K562 (cell line): Measurements from ENCODE around the gene SND1. TPM values are rescaled to one million over a fixed set of nuclear protein-coding genes. Genes with fewer than 3 reads are reported as not detected.
A peak's percentile ranks its signal among the peaks of the same experiment; 100 is the strongest.

Experiments used
- CEBPG ChIP-seq, 3 experiments: fragments of 200-800 bp in 1 of 3; sonication (Bioruptor generic) in 1 of 3; sonication (generic) in 1 of 3; formaldehyde crosslinking in 1 of 3; IDR thresholded peaks in 2 of 3; conservative IDR thresholded peaks in 1 of 3; 2 replicates each; pipeline versions ENCODE4 v1.6.1 to v1.8.0; 2016 to 2022; ENCODE audit warnings: missing compliant biosample characterization in 2 of 3, missing genetic modification characterization in 2 of 3, mild to moderate bottlenecking in 1 of 3, missing genetic modification reagents in 1 of 3
- COPS2 ChIP-seq: fragments of 450-650 bp; conservative IDR thresholded peaks from 2 replicates; pipeline ENCODE4 v1.6.1; 2016; ENCODE audit warnings: mild to moderate bottlenecking, moderate library complexity
- DPF2 ChIP-seq: fragments of 450-650 bp; IDR thresholded peaks from 2 replicates; pipeline ENCODE4 v1.6.1; 2016
- HBP1 ChIP-seq: fragments of 450-650 bp; formaldehyde crosslinking; IDR thresholded peaks from 2 replicates; pipeline ENCODE4 v1.4.0; 2022; ENCODE audit warnings: missing genetic modification characterization
- NCOA1 ChIP-seq: fragments of 450-650 bp; IDR thresholded peaks from 2 replicates; pipeline ENCODE4 v1.6.1; 2016; ENCODE audit warnings: low read depth
- NFXL1 ChIP-seq: fragments of 450-650 bp; formaldehyde crosslinking; IDR thresholded peaks from 2 replicates; pipeline ENCODE4 v1.4.0; 2021; ENCODE audit warnings: mild to moderate bottlenecking
- SMAD2 ChIP-seq: fragments of 150-350 bp; IDR thresholded peaks from 2 replicates; pipeline ENCODE4 v1.6.1; 2014; ENCODE audit warnings: low read depth, mild to moderate bottlenecking, low read length
- SMARCC2 ChIP-seq: fragments of 450-650 bp; IDR thresholded peaks from 2 replicates; pipeline ENCODE4 v1.6.1; 2017; ENCODE audit warnings: antibody characterized with exemption, moderate library complexity, mild to moderate bottlenecking, low read depth
- TAF9B ChIP-seq: fragments of 450-650 bp; IDR thresholded peaks from 2 replicates; pipeline ENCODE4 v1.6.1; 2018; ENCODE audit warnings: mild to moderate bottlenecking; ENCODE audit not compliant: partially characterized antibody
- TCF7L2 ChIP-seq: fragments of 150-350 bp; IDR thresholded peaks from 2 replicates; pipeline ENCODE4 v1.6.1; 2016; ENCODE audit warnings: low read depth, mild to moderate bottlenecking, low read length, moderate library complexity
- TEAD4 ChIP-seq, 2 experiments: sonication (generic) in 1 of 2; formaldehyde crosslinking in 1 of 2; IDR thresholded peaks; 2 replicates each; pipeline versions ENCODE4 v1.6.1 to v1.8.0; 2012 to 2022; ENCODE audit warnings: borderline replicate concordance in 1 of 2, inconsistent platforms in 1 of 2, low read length in 1 of 2, mild to moderate bottlenecking in 1 of 2, missing genetic modification reagents in 1 of 2
- ZNF644 ChIP-seq: fragments of 200-800 bp; sonication (Bioruptor generic); IDR thresholded peaks from 2 replicates; pipeline ENCODE4 v1.6.1; 2016; ENCODE audit warnings: low read depth, missing genetic modification characterization, missing compliant biosample characterization
- polyA plus RNA-seq, 8 experiments: library from polyadenylated mRNA; depleted of rRNA in 4 of 8; stranded (reverse) in 5 of 8; unstranded in 3 of 8; fragments of >200 nt; fragmentation: Nextera tagmentation in 2 of 8; fragmentation: Illumina TruSeq in 1 of 8; extraction: Ambion mirVana in 2 of 8; extraction: Trizol in 1 of 8; gene quantifications; 2 replicates each; pipeline versions ENCODE4 v1.2.1 to v1.2.3, GENCODE V29; 2011 to 2014; ENCODE audit warnings: inconsistent platforms in 1 of 8, missing spikeins in 1 of 8
- total RNA-seq, 7 experiments: library from RNA; depleted of rRNA in 6 of 7; stranded (reverse); fragments of >200 nt in 6 of 7; fragmentation: Illumina TruSeq in 2 of 7; extraction: Trizol in 2 of 7; gene quantifications; 2 replicates each; pipeline versions ENCODE4 v1.2.1 to v1.2.3, GENCODE V29; 2011 to 2021; ENCODE audit warnings: low replicate concordance in 1 of 7
- TF ChIP-seq, protein P1 (sequence below): fragments of 450-650 bp; IDR thresholded peaks from 2 replicates; pipeline ENCODE4 v1.6.1; 2018; ENCODE audit not compliant: partially characterized antibody
- TF ChIP-seq, protein P2 (sequence below): sonication (generic); formaldehyde crosslinking; IDR thresholded peaks from 2 replicates; pipeline ENCODE4 v1.8.1; 2023; ENCODE audit warnings: mild to moderate bottlenecking, missing genetic modification reagents, moderate library complexity
- TF ChIP-seq, protein P3 (sequence below): sonication (generic); formaldehyde crosslinking; IDR thresholded peaks from 2 replicates; pipeline ENCODE4 v1.8.1; 2022; ENCODE audit warnings: missing genetic modification reagents
- TF ChIP-seq, protein P4 (sequence below): sonication (generic); formaldehyde crosslinking; IDR thresholded peaks from 2 replicates; pipeline ENCODE4 v1.8.0; 2022; ENCODE audit warnings: missing genetic modification reagents, mild to moderate bottlenecking, moderate library complexity, borderline replicate concordance

The SND1 gene
- total and polyA plus RNA-seq, 9 of the 15 experiments (the other 6 are each of a cell fraction or from before 2014, with no cell fraction given) = 46.5 to 307 (median 191) TPM

DNA sequence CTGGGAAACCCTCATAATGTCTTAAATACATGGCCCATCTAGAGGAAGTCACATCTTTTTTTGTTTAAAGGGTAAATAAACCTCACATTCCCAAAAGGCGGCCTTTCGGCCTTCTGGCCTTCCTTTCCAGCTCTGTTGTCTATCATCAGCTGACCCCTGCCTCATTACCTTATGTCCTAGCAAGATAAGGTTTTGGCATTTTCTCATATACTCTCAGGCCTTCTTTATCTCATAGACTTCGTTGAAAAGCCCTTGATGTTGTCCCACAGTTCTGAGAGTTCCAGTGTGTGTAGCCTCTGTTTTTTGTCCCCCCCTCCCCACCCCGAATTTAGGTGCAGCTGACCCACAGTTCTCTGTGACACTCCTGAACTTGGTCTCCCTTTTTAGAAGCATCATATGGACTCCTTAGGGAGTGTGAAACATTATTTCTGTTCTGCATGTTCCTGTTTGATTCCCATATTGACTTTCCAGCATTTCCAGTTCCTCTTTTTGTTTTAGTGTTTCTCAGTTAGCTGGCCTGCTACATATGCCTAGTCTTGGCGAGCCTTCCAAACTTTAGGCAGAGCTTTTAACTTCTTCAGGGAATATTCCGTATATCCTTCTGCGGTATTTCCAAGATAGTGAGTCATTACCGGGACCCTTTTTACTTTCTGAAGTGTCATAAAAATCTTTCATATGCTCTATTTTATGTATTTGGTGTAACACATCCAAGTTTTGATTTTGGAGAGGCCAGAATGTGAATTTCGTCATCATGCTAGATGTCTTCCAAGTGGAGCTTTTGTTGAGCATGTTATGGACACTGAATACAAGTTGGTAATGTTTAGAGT lies 240.7 kb downstream of the SND1 start (continued):
- TF ChIP-seq, protein P1, sequence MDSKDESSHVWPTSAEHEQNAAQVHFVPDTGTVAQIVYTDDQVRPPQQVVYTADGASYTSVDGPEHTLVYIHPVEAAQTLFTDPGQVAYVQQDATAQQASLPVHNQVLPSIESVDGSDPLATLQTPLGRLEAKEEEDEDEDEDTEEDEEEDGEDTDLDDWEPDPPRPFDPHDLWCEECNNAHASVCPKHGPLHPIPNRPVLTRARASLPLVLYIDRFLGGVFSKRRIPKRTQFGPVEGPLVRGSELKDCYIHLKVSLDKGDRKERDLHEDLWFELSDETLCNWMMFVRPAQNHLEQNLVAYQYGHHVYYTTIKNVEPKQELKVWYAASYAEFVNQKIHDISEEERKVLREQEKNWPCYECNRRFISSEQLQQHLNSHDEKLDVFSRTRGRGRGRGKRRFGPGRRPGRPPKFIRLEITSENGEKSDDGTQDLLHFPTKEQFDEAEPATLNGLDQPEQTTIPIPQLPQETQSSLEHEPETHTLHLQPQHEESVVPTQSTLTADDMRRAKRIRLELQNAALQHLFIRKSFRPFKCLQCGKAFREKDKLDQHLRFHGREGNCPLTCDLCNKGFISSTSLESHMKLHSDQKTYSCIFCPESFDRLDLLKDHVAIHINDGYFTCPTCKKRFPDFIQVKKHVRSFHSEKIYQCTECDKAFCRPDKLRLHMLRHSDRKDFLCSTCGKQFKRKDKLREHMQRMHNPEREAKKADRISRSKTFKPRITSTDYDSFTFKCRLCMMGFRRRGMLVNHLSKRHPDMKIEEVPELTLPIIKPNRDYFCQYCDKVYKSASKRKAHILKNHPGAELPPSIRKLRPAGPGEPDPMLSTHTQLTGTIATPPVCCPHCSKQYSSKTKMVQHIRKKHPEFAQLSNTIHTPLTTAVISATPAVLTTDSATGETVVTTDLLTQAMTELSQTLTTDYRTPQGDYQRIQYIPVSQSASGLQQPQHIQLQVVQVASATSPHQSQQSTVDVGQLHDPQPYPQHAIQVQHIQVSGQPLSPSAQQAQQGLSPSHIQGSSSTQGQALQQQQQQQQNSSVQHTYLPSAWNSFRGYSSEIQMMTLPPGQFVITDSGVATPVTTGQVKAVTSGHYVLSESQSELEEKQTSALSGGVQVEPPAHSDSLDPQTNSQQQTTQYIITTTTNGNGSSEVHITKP = peak; percentile 35
- TF ChIP-seq, protein P2, sequence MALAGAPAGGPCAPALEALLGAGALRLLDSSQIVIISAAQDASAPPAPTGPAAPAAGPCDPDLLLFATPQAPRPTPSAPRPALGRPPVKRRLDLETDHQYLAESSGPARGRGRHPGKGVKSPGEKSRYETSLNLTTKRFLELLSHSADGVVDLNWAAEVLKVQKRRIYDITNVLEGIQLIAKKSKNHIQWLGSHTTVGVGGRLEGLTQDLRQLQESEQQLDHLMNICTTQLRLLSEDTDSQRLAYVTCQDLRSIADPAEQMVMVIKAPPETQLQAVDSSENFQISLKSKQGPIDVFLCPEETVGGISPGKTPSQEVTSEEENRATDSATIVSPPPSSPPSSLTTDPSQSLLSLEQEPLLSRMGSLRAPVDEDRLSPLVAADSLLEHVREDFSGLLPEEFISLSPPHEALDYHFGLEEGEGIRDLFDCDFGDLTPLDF (CRISPR knock-in tag) = no peak
- 0 out of 2 replicates have a peak, but pooled peaks have one; percentile 40 for TF ChIP-seq ZNF644 (tag)
- peak; percentile 41; the same call in 1 of the 2 replicates for TF ChIP-seq SMARCC2
- TF ChIP-seq HBP1 (CRISPR knock-in tag) = 0 out of 2 replicates have a peak, but pooled peaks have one; percentile 24
- TF ChIP-seq, protein P3, sequence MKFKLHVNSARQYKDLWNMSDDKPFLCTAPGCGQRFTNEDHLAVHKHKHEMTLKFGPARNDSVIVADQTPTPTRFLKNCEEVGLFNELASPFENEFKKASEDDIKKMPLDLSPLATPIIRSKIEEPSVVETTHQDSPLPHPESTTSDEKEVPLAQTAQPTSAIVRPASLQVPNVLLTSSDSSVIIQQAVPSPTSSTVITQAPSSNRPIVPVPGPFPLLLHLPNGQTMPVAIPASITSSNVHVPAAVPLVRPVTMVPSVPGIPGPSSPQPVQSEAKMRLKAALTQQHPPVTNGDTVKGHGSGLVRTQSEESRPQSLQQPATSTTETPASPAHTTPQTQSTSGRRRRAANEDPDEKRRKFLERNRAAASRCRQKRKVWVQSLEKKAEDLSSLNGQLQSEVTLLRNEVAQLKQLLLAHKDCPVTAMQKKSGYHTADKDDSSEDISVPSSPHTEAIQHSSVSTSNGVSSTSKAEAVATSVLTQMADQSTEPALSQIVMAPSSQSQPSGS (CRISPR knock-in tag) = no peak
- TF ChIP-seq CEBPG (CRISPR knock-in tag; IDR thresholded peaks at IDR 0.05) = no peak
- peak in 1 of 2 experiments; percentile 33; a peak in 1 of 4 replicates for TF ChIP-seq CEBPG (tag; conservative IDR thresholded peaks at IDR 0.05 in 1 of 2, IDR thresholded peaks at IDR 0.05 in 1 of 2)
- TF ChIP-seq, protein P4, sequence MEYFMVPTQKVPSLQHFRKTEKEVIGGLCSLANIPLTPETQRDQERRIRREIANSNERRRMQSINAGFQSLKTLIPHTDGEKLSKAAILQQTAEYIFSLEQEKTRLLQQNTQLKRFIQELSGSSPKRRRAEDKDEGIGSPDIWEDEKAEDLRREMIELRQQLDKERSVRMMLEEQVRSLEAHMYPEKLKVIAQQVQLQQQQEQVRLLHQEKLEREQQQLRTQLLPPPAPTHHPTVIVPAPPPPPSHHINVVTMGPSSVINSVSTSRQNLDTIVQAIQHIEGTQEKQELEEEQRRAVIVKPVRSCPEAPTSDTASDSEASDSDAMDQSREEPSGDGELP = peak; percentile 64; the same call in 1 of the 2 replicates
- 0 out of 2 replicates have a peak, but pooled peaks have one; percentile 54 for TF ChIP-seq NCOA1
- no peak for TF ChIP-seq TAF9B
- peak; percentile 96 for TF ChIP-seq TEAD4 (IDR thresholded peaks at IDR 0.05; ENCODE audit: low read length)
- no peak for TF ChIP-seq TEAD4 (CRISPR knock-in tag; IDR thresholded peaks at IDR 0.05; ENCODE audit: borderline replicate concordance)
- no peak for TF ChIP-seq SMAD2
- TF ChIP-seq TCF7L2 = 0 out of 2 replicates have a peak, but pooled peaks have one; percentile 19
- TF ChIP-seq DPF2 = peak; percentile 97
- TF ChIP-seq COPS2 = no peak
- 0 out of 2 replicates have a peak, but pooled peaks have one; percentile 23 for TF ChIP-seq NFXL1 (CRISPR knock-in tag)
